GM18499 (cell line): Measurements from ENCODE around the gene SPRED2.
"Not testable (repeated sequence)": the region's sequence is repeated elsewhere in the genome, so short reads cannot be mapped to it uniquely, and the experiment has no call there.

Experiments used
- ATAC-seq: cut with Tn5 transposase; IDR thresholded peaks from one replicate; pipeline ENCODE4 v1.9.1; 2021; ENCODE audit warnings: moderate number of reproducible peaks; ENCODE audit not compliant: insufficient read depth, unreplicated experiment

The SPRED2 gene

GRCh38 chr2:65351234-65351947, 81.0 kb downstream of the SPRED2 start:
- no peak for ATAC-seq

DNA sequence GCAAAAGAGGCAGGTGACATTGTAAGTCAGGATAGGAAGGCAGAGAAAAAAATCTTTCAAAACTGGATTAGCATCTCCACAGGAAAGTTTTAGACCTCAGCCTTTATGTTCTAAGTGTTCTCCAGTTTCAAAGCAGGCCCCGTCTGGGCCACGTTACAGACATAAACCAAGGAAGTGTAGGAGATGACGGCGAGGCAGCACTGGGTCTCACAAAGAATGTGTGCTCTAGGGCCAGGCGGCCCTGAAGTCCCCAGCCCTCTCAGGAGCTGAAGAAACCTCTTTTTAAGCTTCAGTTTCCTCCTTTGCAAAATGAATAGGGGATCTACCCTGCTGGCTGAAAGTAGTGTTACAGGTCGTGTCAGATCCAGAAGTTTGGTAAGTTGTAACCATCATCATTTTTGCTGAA, 81.7 kb downstream of the SPRED2 start:
- no peak for ATAC-seq

GRCh38 chr2:65349863-65350262, 82.5 kb downstream of the SPRED2 start:
- no peak for ATAC-seq

DNA sequence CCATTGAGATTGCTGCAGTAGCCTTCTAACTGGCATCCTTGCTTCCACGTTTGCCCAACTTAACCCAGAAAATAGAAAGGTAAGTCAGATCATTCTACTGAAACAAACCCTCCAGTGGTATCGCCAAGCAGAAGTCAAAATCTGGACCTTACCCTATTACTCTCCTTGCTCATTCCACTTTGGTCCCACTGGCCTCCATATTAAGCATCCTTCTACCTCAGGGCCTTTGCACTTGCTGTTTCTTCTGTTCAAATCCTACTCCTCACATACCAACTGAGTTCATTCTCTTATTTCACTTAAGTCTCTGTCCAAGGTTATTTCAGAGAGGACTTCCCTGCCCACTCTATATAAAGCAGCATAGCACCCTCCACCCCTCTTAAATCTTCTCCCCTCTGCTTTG, 84.5 kb downstream of the SPRED2 start:
- ATAC-seq: no peak

DNA sequence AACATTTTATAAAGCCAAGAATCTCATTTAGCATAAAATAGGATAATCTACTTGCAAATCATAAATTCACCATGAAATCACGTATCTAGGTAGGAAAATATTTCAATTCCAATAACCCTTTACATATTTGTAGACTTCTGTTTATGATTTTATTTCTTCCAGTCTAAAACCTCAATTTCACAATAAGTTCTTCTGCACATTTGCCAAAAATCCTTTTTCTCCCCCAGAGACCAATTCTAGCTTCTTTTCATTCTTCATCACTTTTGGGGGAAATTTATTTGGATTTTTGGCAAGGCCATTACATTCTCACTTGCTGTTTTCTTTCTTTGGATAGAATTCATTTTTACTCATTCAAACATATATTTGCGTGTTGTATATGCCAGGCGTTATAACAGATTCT, 86.8 kb downstream of the SPRED2 start:
- no peak for ATAC-seq

- ATAC-seq: no peak
Observed at GRCh38 chr2:65344689-65345088, 87.7 kb downstream of the SPRED2 start.

DNA sequence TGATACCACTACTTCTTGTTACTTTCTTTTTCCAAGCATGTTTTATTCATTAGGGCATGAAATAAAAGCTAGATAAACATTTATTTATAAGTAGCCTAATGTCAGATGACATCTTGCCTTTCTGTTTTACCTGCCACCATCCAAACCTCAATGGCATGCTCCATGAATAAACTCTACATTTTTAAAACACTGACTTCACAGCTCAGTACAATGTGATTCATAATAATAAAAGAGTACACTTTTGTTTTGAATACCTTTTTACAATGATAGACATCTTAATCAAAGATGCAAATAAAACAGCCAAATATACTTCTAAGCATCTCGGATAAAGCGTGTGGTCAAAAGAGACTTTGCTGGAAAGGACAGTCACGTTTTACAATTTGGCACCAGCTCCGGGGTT, 88.2 kb downstream of the SPRED2 start:
- no peak for ATAC-seq

DNA sequence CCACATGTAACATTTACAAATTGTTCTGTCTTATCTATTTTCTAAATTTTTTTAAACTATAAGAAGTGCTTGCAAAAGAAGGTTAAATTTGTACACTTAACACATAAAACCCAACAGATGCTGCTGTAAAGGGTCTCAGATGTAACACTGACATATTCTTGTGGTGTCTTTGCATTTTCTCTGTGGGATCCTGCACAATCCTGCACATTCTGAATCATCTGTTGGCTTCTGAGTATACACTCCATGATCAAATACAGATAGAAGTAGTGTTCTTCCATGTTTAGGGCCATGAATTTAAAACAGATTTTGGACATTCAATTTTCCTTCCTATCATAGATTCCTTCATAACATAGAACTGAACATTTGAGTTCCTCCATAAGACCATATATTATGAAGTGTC, 89.0 kb downstream of the SPRED2 start:
- no peak for ATAC-seq

GRCh38 chr2:65340898-65341681, 91.3 kb downstream of the SPRED2 start:
- ATAC-seq: no peak

GRCh38 chr2:65339648-65340047, 92.8 kb downstream of the SPRED2 start:
- ATAC-seq: no peak

- not testable (repeated sequence) for ATAC-seq
Observed at GRCh38 chr2:65338830-65339495, 93.4 kb downstream of the SPRED2 start.

DNA sequence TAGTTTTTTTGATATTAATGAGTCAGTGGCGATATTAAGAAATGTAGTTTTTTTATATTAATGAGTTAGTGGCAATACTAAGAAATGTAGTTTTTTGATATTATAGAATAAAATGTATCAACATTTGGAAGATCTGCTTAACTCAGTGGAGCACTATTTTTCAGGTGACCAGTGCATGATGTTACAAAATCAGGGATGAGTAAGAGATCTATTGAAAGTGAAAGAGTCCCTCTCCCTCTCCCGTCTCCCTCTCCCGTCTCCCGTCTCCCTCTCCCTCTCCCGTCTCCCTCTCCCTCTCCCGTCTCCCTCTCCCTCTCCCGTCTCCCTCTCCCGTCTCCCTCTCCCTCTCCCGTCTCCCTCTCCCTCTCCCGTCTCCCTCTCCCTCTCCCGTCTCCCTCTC, 94.5 kb downstream of the SPRED2 start:
- ATAC-seq: not testable (repeated sequence)

GRCh38 chr2:65334714-65335113, 97.7 kb downstream of the SPRED2 start:
- ATAC-seq: no peak

DNA sequence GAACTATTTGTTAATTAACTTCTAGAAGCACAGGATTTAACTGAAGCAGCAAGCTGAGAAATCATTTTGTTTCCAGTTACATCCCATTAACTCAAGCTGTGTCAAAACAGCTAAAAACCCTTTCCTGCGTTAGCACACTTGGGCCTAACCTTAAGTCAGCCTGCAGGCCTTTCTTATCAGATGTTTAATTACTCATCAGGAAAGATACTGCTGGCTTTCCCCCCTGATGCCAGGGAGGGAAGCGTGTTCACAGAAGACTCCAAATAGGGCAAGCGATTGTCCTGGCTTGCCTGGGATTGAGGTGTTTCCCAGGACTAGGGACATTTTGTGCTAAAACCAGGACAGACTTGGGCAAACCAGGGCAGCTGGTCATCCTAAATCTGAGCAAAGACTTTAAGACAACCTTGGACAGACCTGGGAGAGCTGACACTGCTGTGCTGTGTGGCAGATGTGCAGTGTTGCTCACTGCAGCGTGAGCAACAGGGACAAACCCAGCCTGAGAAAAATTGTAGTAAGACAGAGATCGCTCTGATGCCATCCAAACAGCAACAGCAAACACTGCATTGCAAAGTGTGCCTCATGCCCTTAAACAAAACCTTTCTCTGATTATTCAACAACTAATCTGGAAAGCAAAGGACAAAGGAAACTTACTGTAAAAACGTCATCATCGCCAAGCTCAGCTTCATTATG, 100.9 kb downstream of the SPRED2 start:
- no peak for ATAC-seq

DNA sequence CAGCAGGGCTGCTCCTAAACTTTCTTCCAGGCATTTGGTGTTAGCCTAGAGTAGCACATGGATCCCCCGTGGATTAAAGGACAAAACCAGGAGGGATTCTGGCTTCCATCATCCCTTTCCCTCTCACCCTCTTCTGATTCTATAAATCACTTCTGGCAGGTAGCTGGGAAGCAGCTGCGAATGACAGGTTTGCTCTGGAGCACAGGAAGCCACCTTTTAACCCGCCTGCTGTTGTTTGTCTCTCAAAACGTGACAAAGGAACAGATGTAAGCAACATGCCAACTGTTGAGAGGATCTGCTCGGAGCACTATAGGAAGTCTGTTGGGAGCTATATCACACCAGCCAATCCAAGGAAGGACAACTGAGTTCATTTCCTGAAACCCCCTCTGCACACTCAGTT, 102.9 kb downstream of the SPRED2 start:
- ATAC-seq: no peak

DNA sequence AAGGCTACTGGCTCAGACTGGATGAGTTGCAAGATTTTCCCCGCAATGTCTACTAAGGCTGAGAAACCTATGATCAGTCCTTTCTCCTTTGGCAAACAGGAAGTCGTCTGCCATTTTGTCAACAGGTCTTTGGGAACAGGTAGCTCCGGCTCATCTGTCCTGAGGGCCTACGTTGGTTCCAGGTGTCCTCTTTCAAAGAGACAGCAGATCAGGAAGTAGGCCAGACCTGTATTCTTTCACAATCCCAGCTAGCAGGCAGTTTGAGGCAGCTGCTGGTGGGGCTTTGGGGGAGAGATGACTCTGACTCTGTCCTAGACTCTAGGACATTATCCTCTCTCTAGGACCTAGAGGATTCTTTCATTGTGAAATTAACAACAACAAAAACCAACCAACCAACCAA, 106.1 kb downstream of the SPRED2 start:
- ATAC-seq: no peak

DNA sequence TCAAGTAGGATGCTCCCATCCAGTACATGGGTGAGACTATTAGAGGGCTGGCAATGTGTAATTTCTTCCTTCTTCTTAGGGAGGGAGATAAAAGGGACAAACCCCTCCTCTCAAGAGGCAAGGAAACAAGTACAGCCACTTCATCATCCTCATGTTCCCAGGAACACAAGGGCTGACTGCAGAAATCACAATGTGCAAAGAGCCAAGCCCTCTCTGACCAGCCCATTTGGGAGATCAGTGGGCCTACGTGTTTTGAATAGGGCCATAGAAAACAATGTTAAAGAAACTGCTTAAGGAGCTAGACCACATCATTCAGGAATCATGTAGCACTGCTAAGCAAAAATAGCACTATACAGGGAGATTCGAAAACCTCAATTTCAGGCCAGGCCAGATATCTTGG, 107.3 kb downstream of the SPRED2 start:
- no peak for ATAC-seq

DNA sequence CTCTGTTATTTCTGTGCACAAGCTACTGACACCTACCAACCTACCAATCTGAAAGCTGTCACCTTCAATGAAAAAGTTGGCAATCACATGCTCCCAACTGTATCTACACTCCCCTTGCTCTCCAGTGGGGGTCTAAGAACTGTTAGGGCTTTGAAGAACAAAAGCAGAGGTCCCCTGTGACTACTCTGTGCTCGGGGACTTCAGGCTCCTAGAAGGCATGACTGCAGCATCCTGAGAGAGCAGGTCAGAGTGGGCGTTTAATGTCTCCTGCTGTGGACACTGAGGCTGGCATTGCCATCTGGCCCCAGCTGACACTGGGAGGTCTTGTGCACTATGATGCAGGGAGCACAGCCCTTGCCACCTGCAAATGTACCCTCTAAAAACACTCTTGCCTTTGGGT, 111.5 kb downstream of the SPRED2 start:
- no peak for ATAC-seq

- ATAC-seq: peak; percentile 55
Observed at GRCh38 chr2:65320042-65320725, 112.2 kb downstream of the SPRED2 start.

GRCh38 chr2:65319674-65320041, 112.7 kb downstream of the SPRED2 start:
- no peak for ATAC-seq
